ENCODE data around the gene PLA2G2C.
A peak's percentile ranks its signal among the peaks of the same experiment; 100 is the strongest.
"Not testable (repeated sequence)": the region's sequence is repeated elsewhere in the genome, so short reads cannot be mapped to it uniquely, and the experiment has no call there.

The PLA2G2C gene

DNA sequence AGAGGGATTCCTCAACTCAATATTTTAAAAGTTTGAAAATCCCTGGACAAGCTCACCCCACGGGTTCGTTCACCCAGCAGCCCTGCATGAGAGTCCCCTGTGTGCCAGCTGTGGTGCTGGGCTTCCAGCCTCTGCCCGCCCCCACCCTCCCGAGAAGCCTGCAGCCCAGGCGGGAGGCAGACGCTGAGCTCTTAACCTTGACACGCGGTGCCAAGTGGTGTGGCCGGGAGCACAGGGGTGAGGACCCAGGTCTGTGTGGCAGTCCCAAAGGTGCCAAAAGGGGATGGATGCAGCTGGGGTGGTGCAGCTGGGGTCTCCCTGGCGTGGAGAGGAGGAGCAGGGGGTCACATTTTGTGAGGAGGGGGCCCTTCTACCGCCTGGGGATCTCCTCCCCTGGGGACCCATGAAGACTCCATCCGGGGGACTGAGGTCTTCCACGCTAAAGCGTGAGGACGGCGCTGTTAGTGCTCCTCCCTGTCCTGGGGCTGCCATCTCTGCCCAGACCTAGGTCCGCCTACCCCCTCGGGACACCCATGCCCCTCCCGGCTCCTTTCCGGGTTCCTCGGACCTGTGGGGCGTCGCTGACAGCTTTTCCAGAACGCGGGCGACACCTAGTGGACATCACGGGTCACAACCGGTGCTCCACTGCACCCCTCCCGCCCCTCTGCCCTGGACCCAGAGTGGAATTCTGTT is 34.3 kb downstream of the PLA2G2C start:
- peak; percentile 89 for DNase-seq

GRCh38 chr1:20150969-20151368 is 35.3 kb downstream of the PLA2G2C start:
- DNase-seq, result no peak

DNA sequence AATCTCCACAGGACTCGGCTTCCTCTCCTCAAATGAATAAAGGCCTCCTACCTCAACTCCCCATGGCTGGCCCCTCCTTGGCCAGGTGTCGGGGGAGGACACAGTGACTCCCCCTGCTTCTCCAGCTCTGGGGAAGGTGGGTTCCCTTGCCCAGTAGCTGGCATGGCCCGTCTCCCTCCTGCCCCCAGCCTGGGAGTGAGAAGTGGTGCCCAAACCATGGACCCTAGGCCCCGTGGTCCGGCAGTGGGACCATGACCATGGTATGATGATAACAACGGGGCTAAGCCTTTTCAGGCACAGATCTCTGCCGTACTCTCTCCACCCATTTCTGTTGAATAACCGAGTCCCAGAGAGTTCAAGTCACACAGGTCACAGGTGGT is 36.0 kb downstream of the PLA2G2C start:
- DNase-seq, result no peak

DNA sequence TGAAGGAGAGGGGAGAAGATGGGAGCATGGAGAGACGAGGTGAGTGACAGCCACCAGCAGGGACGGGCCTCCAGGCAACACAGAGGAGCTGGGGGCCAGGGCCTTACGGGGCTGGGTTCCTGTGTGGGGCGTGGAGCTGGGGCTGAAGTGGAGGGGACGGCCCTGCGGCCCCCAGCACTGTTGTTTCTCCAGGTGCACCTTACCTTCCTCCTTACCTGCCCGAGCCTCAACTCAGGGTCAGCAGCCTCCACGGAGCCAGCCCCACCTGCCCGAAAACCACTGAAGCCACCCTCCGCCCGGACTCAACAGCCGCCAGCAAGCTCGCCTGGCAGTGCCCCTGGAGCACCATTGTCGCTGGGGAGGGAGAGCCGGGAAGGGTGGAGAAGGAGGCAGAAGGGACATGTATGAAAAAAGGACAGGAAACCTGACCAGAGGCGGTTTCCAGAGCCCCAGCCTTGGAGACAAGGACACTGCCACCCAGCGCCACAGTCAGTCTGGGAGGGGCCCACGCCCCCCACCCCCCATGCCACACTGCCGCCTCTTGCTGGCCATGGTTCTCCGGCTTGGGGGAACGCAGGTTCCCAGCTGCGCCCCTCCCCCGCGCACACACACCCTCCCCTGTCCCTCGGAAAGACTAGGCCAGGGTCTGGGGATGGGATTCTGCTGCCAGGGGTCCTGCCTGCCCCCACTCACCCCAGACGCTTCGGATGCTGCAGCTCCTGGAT is 36.6 kb downstream of the PLA2G2C start:
- no peak for DNase-seq

GRCh38 chr1:20148571-20149500 is 37.5 kb downstream of the PLA2G2C start:
- no peak for DNase-seq

- DNase-seq, result no peak
These were observed 38.3 kb downstream of the PLA2G2C start for GRCh38 chr1:20147846-20148570.

DNA sequence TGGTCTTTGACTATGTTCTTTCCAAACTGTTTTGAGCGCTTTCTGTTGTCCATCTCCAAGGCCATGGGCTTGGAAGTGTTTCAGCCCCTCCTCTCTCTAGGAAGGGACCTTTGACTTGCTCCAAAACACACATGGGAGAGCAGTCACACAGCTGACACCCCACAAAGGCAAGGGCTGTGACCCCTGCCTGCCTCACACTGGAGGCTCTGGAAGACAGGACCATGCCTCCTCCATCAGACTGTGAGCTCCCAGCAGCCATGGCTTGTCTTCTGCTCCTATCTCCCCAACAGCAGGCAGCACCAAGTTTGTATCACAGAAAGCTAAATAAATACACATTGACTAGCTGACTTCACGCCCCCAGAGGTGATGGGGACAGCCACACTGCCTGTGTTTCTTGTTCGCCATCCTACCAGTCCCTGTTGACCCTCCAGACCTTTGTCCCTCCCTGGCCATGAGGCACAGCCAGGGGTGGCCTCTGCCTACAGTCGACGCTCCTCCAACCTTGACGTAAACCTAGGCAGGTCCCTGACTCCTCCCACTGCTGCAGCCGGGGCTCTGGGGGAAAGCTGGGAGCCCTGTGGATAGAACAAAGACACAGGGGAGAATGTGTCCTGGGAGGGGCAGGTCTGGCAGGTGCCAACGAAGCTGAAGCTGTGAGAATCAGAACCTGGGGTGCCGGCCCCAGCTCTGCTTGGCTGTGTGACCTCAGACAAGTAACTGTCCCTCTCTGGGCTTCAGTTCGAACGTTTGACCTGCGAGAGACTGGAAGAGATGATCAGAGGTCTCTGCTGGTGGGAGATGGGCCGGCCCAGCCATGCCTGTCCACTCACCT is 42.4 kb downstream of the PLA2G2C start:
- no peak for DNase-seq

GRCh38 chr1:20143318-20143717 is 43.0 kb downstream of the PLA2G2C start:
- no peak for DNase-seq

DNA sequence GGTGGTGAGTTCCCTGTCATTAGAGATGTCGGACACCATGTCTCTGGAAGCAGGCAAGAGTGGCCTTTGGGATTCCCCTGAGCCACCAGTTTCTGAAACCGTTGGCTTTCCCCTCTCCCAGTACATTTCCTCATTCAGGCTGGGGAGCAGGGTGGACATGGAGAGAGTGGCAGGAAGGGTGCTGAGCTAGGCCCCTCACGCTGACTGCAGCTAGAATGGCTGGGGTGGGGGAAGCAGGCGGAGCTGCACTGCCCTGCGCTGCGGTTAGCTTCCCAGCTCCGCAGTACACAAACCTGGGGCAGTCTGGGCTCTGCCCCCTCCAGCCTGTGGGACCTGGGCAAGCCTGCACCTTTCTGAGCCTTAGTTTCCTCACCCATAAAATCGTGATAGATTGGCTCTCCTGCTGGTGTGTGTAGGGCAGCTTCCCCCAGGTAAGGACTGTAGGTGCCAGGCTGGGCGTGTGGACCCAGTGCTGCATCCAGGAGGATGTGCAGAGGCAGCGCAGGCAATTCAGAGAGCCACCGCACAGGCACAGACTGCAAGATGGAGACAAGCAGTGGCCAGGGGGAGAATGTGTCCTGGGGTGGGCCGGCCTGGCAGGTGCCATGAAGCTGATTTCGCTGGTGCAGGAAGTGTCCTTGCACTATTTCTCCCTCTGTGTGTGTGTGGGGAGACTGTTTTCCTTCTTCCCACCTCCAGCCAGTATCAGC is 44.2 kb downstream of the PLA2G2C start:
- DNase-seq, result no peak

- DNase-seq, result no peak
These were observed 44.9 kb downstream of the PLA2G2C start for GRCh38 chr1:20141466-20141865.

DNA sequence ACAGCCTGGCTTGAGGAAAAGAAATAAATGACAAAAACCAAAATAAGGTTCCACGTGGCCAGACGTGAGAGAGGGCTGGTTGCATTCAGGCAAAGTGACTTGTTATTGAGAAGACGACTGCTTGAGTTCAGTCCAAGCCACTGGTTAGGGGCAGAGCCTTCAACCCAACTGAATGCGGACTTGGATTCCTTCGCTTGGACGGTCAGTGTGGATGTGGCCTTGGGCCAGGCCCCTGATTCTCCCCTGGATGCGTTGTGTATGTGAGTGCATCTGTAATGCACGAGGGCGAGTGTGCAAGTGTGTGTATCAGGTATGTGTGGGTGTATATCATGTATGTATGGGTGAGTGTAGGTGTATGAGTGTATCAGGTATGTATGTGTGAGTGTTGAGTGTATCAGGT is 45.3 kb downstream of the PLA2G2C start:
- DNase-seq, result no peak

DNA sequence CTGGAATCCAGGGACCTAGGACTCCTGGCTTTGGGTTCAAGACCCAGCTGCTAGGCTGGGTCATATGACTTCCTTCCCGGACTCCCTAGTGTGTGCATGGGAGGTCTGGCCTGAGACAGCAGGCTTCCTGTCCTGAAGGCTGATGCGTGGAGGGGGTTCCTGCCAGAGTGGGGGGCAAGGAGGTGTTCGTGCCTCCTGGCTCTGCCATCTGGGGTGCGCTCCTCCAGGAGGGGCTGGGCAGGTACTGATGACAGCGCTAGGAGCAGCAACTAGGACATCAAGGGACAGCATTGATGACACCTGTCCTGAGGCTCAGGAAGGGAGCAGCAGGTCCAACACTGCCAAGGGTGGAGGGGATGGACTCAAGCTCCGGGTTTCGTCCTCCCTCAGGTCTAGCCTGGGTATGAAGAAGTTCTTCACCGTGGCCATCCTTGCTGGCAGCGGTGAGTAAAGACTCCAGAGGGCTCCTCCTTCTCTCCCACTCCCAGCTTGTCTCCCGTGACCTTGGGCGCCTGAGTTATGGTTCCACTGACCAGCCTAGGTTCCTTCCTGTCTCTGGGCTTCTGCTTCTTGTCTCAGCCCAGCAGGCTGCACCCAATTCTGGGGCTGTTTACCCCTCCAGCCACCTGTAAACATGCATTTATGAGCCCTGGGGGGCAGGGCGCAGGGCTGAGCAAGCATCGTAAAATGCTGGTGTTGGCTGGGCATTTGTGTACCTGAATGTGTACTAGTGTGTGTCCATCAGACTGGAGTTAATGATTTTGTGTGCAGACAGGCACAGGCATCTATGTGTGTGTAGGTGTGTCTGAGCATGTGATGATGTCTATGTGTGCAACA is 46.3 kb downstream of the PLA2G2C start:
- DNase-seq, result no peak

GRCh38 chr1:20138961-20139550 is 47.3 kb downstream of the PLA2G2C start, which contains the start of gene PLA2G2F:
Gene PLA2G2F, plus strand, starts transcription at chr1:20139323. Its CDS starts 105 bp downstream, at chr1:20139428.
- DNase-seq, result no peak

- DNase-seq, result no peak
These were observed 48.0 kb downstream of the PLA2G2C start for GRCh38 chr1:20138346-20138745.

GRCh38 chr1:20137604-20138003 is 48.7 kb downstream of the PLA2G2C start:
- no peak for DNase-seq

DNA sequence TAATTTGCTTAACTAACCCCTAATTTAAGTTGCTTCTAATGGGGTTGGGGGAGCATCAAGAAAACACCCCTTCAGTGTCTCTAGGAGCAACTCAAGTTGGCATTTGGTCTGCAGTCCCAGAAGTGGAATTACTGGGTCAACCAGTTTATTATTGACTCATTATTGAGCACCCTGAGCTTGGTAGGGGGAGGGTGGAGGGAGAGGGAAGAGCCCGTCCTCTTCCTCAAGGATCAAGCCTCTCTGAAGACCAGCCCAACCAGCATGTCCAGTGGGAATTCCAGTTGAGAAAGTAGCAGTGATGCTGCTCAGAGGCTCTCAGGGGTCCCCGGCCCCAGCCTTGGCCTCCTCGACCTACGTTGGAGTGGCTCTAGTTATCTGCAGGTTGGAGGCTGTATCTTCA is 49.3 kb downstream of the PLA2G2C start:
- no peak for DNase-seq

GRCh38 chr1:20136249-20136648 is 50.1 kb downstream of the PLA2G2C start:
- no peak for DNase-seq

- DNase-seq, result no peak
These were observed 51.3 kb downstream of the PLA2G2C start for GRCh38 chr1:20134995-20135394.

DNA sequence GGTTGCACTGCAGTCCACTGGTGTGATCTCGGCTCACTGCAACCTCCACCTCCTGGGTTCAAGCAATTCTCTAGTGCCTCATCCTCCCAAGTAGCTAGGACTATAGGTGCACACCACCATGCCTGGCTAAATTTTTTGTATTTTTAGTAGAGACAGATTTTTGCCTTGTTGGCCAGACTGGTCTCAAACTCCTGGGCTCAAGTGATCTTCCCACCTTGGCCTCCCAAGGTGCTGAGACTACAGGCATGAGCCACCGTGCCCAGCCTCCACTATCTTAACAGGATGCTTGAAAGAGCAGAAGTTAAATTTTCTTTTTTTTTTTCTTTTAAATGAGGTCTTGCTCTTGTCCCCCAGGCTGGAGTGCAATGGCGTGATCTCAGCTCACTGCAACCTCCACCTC is 55.8 kb downstream of the PLA2G2C start:
- DNase-seq, result not testable (repeated sequence)

Measured in stimulated activated CD8-positive, alpha-beta memory T cell treated with anti-CD3 and anti-CD28 coated beads, Interleukin-4, amount 100 ng/mL, for 48 hours (primary cell).